Fibroblast of lung (primary cell): ENCODE data around the gene FGF1.

Experiments
- CTCF ChIP-seq, 2 donors: IDR thresholded peaks in 1 of 2; conservative IDR thresholded peaks in 1 of 2; 1 replicate in 1 of 2; 2 replicates in 1 of 2; pipeline ENCODE4 v1.5.1; 2011 to 2012; ENCODE audit warnings: low read length in 2 of 2, control low read depth in 1 of 2, inconsistent platforms in 1 of 2, low read depth in 1 of 2, mild to moderate bottlenecking in 1 of 2
- EZH2 ChIP-seq: IDR thresholded peaks from 2 replicates; pipeline ENCODE4 v1.5.1; 2012; ENCODE audit warnings: low read length, control low read depth, mild to moderate bottlenecking; ENCODE audit errors: missing control alignments

GRCh38 chr5:142692321-142692894, 6.5 kb upstream of the FGF1 start:
- TF ChIP-seq CTCF (conservative IDR thresholded peaks at IDR 0.05 in 1 of 2, IDR thresholded peaks at IDR 0.05 in 1 of 2; ENCODE audit: low read depth in 1 of 2, low read length in 2 of 2) (no peak), EZH2 (no peak)
